ENCODE data around the gene LURAP1L.

The LURAP1L gene

DNA sequence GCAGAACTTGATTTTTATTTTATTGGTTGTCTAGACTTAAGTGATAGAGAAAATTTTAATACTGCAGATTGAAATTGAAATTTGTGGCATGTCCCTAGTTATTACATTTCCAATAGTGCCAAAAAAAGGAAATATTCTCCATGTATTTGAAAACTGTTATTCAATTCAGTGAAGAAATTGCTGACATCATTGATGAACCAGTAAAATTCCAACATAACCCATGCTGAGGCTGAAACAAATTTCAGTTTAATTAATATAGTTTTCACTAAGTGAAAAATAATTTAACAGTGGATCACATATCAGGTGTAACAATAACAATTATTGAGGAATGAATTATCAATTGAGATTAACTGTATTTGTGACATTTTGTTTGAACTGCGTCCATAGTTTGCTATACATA, 38.7 kb downstream of the LURAP1L start:
- peak overlapping the region; percentile 86 for H3K9ac ChIP-seq (ENCODE audit: insufficient read length)
- TF ChIP-seq FOXP2 (optimal IDR thresholded peaks at IDR 0.05; ENCODE audit: control extremely low read depth, extremely low read length, insufficient read depth) (no peak), EZH2 (IDR thresholded peaks at IDR 0.05) (no peak), POLR2AphosphoS5 (IDR thresholded peaks at IDR 0.05; ENCODE audit: borderline replicate concordance, low read depth, low read length) (no peak)
- DNase-seq (ENCODE audit: low read depth, low spot score): no peak
- H3K4me3 ChIP-seq: peak overlapping the region; percentile 57
- peak overlapping the region; percentile 97 for H3K27ac ChIP-seq
- no peaks in the 10 kb centered on the region for H3K9me3 ChIP-seq (ENCODE audit: low read depth, low read length)
- no peaks in the 10 kb centered on the region for H3K36me3 ChIP-seq (ENCODE audit: insufficient read depth, low read length)

DNA sequence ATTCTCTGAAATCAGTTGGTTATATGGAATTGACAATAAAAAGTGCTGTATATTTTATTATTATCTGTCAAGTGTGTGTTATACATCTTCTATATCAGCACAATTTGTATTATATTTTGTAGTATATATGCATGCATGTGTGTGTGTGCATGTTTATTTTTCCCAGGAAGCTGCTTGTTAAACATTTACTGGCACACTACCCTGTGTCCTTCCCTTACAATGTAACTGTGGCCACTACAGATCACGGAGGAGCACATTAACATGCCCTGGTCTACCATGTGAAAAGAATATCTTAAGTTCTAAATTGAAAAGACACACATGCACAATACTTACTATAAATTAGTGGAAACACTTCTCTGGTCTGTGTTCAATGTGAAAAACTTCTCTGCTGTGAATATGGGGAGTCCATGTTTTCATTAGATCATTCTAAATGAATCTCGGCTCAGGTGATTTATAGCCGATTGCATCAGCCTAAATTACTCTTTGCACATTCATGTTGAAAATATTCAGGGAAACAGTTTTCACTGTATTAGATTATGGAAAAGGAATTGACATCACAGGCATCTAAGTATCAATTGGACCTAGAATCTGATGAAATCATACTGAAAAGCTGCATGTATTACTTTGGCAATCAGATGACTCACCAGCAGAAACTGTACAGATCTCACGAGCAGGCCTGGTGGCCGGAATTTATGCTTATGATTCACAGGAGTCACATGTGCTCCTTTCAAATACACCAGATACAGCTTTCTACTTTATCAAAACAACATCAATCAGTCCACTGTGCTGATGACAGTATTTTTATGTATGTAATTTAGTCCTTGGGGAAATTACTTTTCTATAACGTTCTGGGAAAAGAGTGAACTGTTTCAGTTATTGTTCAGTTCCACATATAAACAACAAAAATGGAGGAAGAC, 39.4 kb downstream of the LURAP1L start:
- Histone ChIP-seq H3K36me3 (ENCODE audit: insufficient read depth, low read length) (no peaks in the 10 kb centered on the region), H3K9me3 (ENCODE audit: low read depth, low read length) (no peaks in the 10 kb centered on the region), H3K9ac (ENCODE audit: insufficient read length) (peak overlapping the region; percentile 86), H3K4me3 (peak overlapping the region; percentile 57), H3K27ac (peak overlapping the region; percentile 97)
- DNase-seq (ENCODE audit: low read depth, low spot score): peak; percentile 81
- no peak for TF ChIP-seq EZH2 (IDR thresholded peaks at IDR 0.05)
- TF ChIP-seq FOXP2 (optimal IDR thresholded peaks at IDR 0.05; ENCODE audit: control extremely low read depth, extremely low read length, insufficient read depth): no peak
- no peak for TF ChIP-seq POLR2AphosphoS5 (IDR thresholded peaks at IDR 0.05; ENCODE audit: borderline replicate concordance, low read depth, low read length)

DNA sequence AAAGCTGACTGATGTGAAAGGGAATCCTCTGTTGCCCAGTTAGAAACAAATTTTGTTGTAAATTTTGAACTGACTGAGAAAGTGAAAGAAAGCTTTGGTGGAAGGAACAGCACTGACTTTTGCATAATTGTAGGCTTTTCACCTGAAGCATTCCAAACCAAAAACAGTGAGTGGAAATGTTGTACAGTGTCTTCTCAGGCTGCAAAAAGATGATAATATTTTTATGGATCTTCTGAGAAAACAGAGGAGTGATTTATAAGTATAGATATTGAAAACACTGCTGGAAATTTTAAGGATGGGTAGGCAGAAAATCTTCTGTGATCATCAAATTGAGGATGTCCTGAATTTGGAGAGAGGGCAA, 40.0 kb downstream of the LURAP1L start:
- Histone ChIP-seq H3K9me3 (ENCODE audit: low read depth, low read length) (no peaks in the 10 kb centered on the region), H3K4me3 (peak overlapping the region; percentile 57), H3K36me3 (ENCODE audit: insufficient read depth, low read length) (no peaks in the 10 kb centered on the region), H3K9ac (ENCODE audit: insufficient read length) (peak overlapping the region; percentile 86), H3K27ac (peak overlapping the region; percentile 97)
- TF ChIP-seq EZH2 (IDR thresholded peaks at IDR 0.05) (no peak), POLR2AphosphoS5 (IDR thresholded peaks at IDR 0.05; ENCODE audit: borderline replicate concordance, low read depth, low read length) (no peak), FOXP2 (optimal IDR thresholded peaks at IDR 0.05; ENCODE audit: control extremely low read depth, extremely low read length, insufficient read depth) (no peak)
- DNase-seq (ENCODE audit: low read depth, low spot score): no peak

DNA sequence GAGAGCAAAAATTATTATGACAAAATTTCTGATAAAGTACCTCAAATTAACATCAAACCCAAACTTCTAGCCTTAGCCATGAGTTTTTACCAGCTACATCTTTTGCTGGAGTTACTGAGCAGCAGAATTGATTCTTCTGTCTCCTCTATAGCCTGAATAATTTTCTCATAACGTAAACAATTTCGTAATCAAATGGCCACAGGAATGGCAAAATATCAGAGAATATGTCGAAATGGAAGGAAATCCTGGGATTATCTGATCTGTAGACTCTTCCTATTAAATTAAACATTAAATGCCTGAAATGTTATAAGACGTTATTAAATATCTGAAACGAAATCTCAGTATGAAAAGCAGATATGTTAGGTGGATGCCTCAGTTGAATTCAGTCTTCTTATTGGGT, 41.1 kb downstream of the LURAP1L start:
- H3K4me3 ChIP-seq: no peak overlapping the region
- no peaks in the 10 kb centered on the region for H3K36me3 ChIP-seq (ENCODE audit: insufficient read depth, low read length)
- H3K27ac ChIP-seq: no peak overlapping the region
- H3K9ac ChIP-seq (ENCODE audit: insufficient read length): no peak overlapping the region
- DNase-seq (ENCODE audit: low read depth, low spot score): no peak
- no peaks in the 10 kb centered on the region for H3K9me3 ChIP-seq (ENCODE audit: low read depth, low read length)
- TF ChIP-seq POLR2AphosphoS5 (IDR thresholded peaks at IDR 0.05; ENCODE audit: borderline replicate concordance, low read depth, low read length) (no peak), FOXP2 (optimal IDR thresholded peaks at IDR 0.05; ENCODE audit: control extremely low read depth, extremely low read length, insufficient read depth) (no peak), EZH2 (IDR thresholded peaks at IDR 0.05) (no peak)

DNA sequence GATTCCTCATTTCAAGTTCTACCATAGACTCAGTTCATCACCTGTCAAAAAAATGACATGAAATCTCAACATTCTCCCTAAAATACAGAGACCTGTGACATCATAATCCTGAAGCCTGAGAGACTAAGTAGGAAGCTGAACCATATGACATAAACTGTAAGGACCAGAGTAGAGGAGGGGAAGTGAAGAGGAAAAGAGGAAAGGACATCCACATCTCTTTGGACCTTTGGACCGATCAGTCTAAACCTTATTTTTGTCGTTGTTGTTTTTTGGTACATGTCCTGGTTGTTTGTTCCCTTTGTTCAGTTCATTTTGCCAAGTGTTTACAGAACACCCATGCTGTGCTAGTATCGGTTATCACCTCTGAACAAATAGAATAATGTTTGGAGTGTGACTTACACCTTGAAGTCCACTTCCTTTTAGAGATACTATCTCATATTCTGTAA, 41.9 kb downstream of the LURAP1L start:
- Histone ChIP-seq H3K9me3 (ENCODE audit: low read depth, low read length) (no peaks in the 10 kb centered on the region), H3K4me3 (no peak overlapping the region), H3K36me3 (ENCODE audit: insufficient read depth, low read length) (no peaks in the 10 kb centered on the region), H3K9ac (ENCODE audit: insufficient read length) (no peak overlapping the region), H3K27ac (no peak overlapping the region)
- TF ChIP-seq FOXP2 (optimal IDR thresholded peaks at IDR 0.05; ENCODE audit: control extremely low read depth, extremely low read length, insufficient read depth): no peak
- no peak for TF ChIP-seq EZH2 (IDR thresholded peaks at IDR 0.05)
- TF ChIP-seq POLR2AphosphoS5 (IDR thresholded peaks at IDR 0.05; ENCODE audit: borderline replicate concordance, low read depth, low read length): no peak
- DNase-seq (ENCODE audit: low read depth, low spot score): no peak

DNA sequence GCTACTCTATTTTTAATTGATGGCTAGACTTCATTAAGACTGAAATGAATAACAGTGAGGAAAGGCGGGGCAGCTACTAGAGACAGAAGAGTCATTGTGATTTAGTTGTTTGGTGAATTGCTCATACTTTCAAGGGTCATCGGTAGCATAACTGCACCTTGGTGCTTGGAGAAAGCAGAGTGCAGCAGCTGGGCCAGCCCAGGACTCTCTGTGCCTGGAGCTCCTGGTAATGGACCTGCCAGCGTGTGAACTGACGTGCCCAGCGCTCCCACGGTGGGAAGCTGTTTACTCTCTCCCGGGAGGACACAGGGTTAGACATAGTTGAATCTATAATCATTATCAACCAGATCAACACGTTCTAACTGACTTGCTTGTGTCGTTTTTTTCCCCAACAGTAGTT, 42.9 kb downstream of the LURAP1L start:
- no peak for DNase-seq (ENCODE audit: low read depth, low spot score)
- no peak for TF ChIP-seq EZH2 (IDR thresholded peaks at IDR 0.05)
- no peak for TF ChIP-seq POLR2AphosphoS5 (IDR thresholded peaks at IDR 0.05; ENCODE audit: borderline replicate concordance, low read depth, low read length)
- no peak for TF ChIP-seq FOXP2 (optimal IDR thresholded peaks at IDR 0.05; ENCODE audit: control extremely low read depth, extremely low read length, insufficient read depth)
- Histone ChIP-seq H3K27ac (no peak overlapping the region), H3K9me3 (ENCODE audit: low read depth, low read length) (no peaks in the 10 kb centered on the region), H3K36me3 (ENCODE audit: insufficient read depth, low read length) (no peaks in the 10 kb centered on the region), H3K4me3 (no peak overlapping the region), H3K9ac (ENCODE audit: insufficient read length) (no peak overlapping the region)

DNA sequence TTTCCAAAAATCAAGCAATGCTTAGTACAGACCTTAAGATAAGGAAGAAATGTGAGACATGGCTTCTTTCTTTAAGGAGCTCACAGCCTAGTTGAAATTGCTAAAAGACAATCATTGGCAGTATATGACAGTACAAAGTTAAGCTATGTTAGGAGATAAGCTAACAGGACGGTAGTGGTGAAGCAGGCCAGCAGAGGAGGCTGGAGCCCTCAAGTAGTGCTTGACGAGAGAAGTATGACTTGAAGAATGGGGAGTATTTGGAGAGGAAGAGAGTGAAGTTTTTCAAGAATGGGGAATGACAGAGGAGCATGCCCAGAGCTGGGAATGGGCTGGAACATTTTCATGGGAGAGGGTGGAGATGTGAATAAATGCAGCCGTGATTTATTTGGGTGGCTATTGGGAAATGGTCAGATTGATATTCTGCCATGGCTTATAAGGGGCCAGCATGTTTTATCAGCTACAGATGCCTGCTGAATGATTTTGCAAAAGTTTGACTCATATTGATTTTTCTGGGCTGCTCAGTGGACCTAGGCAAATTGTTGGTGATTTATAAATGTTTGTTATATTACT, 43.7 kb downstream of the LURAP1L start:
- no peaks in the 10 kb centered on the region for H3K9me3 ChIP-seq (ENCODE audit: low read depth, low read length)
- H3K36me3 ChIP-seq (ENCODE audit: insufficient read depth, low read length): no peaks in the 10 kb centered on the region
- no peak overlapping the region for H3K27ac ChIP-seq
- H3K9ac ChIP-seq (ENCODE audit: insufficient read length): no peak overlapping the region
- H3K4me3 ChIP-seq: no peak overlapping the region
- TF ChIP-seq FOXP2 (optimal IDR thresholded peaks at IDR 0.05; ENCODE audit: control extremely low read depth, extremely low read length, insufficient read depth) (no peak), POLR2AphosphoS5 (IDR thresholded peaks at IDR 0.05; ENCODE audit: borderline replicate concordance, low read depth, low read length) (no peak), EZH2 (IDR thresholded peaks at IDR 0.05) (no peak)
- DNase-seq (ENCODE audit: low read depth, low spot score): no peak

DNA sequence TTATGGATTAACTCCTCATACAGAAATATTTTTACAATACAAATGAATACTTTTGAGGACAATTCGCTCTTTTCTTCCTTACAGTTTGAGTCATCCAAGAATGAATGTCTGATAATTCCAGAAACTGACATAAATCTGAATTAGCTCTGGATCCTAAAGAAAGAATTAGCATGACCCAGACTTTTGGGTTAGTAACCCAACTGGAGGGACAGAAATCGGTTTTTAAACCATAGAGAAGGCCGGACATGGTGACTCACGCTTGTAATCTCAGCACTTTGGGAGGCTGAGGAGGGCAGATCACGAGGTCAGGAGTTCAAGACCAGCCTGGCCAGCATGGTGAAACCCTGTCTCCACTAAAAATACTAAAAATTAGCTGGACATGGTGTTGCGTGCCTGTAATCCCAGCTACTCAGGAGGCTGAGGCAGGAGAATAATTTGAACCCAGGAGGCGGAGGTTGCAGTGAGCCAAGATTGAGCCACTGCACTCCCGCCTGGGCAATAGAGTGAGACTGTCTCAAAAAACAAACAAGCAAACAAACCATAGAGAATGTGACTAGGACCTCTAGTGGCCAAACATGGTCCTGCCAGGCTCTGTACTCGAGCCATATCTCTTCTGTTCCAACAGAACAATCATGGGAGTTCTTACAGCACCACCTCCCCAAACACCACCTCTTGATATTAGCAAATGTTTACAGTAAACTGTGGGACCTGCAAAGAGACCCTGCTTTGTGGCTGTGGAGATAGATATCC, 44.8 kb downstream of the LURAP1L start:
- H3K4me3 ChIP-seq: no peak overlapping the region
- H3K27ac ChIP-seq: no peak overlapping the region
- no peaks in the 10 kb centered on the region for H3K36me3 ChIP-seq (ENCODE audit: insufficient read depth, low read length)
- TF ChIP-seq FOXP2 (optimal IDR thresholded peaks at IDR 0.05; ENCODE audit: control extremely low read depth, extremely low read length, insufficient read depth) (no peak), EZH2 (IDR thresholded peaks at IDR 0.05) (no peak), POLR2AphosphoS5 (IDR thresholded peaks at IDR 0.05; ENCODE audit: borderline replicate concordance, low read depth, low read length) (no peak)
- H3K9me3 ChIP-seq (ENCODE audit: low read depth, low read length): no peaks in the 10 kb centered on the region
- no peak for DNase-seq (ENCODE audit: low read depth, low spot score)
- no peak overlapping the region for H3K9ac ChIP-seq (ENCODE audit: insufficient read length)

Data from SK-N-MC (cell line).